Activated CD8-positive, alpha-beta memory T cell treated with anti-CD3 and anti-CD28 coated beads, Interleukin-2, amount 50 U/mL, for 24 hours (primary cell): ENCODE results near the gene KCNK3.
"Not testable (repeated sequence)": the region's sequence is repeated elsewhere in the genome, so short reads cannot be mapped to it uniquely, and the experiment has no call there.

Experiments
- DNase-seq: peaks from one replicate; pipeline ENCODE4 v3.0.0-alpha.2; 2020; ENCODE audit errors: extremely low read depth

KCNK3 gene

DNA sequence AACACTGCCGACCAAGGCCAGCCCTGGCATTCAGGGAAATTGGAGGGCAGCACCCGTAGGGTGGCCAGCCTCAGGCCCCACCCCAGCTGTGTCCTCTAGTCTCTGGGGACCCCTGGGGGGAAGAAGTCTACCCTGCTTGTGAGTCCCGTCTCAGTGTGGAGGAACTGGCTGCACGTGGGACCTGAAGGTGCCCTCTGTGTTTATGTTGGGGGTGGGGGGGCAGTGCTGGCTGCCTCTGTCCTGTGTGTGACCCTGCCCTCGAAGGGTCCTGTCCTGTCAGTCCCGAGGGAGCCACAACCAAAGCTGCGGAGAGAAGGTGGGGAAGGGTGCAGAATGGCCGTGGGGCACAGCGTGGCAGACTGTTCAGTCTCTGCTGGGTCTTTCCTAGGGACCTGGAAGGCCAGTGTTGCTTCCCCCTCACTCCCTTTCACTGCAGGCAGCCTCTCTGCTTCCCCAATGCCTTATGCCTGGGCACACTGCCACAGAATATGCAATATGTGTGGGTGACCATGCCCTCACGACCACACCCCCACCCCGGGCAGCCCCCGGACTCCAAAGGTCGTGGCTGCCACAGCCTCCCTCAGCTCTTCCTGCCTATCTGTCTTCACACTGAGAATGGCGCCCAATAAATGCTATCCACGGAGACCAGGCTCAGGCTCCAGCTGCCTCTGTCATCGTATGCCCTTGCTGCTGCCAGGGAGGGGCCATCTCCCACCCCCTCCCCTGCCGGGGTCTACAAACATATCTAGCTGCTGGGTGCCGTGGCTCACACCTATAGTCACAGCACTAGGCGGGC is 38.2 kb downstream of the KCNK3 start:
- no peak for DNase-seq

DNA sequence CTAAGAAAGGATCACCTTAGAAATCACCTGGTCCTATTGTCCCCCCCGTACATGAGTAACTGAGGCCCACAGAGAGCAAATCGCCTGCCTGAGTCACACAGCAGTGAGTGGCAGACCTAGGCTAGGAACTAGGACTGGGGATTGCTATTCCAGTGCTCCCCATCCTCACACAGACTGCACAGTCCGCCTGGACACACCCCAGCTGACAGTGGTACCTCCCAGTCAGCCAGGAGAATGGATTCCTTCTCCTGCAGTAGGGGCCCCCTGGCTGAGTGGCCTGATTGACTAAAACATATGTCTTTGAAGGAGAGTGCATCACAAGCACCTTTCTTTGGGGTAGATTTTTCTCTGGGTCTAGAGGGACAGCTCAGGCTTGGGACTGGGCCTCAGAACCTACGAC is 39.2 kb downstream of the KCNK3 start:
- no peak for DNase-seq

DNA sequence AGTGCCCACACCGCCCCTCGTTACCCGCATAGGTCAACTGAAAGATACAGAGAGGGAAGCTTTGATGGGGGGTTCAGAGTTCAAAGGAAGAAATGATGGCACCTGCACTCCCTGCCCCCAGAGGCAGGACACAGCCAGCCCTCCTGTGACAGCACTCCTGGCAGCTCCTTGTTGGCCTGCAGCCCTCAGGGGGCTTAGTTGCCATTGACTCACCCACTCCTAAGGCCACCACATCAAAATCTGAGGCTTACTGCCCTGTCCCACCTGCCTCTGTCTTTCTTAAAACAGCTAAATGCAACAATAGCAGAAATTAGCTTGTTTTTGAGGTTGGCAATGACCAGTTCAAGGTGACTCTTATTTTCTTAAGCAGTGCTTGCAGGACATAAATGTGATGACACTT is 39.9 kb downstream of the KCNK3 start:
- no peak for DNase-seq

DNA sequence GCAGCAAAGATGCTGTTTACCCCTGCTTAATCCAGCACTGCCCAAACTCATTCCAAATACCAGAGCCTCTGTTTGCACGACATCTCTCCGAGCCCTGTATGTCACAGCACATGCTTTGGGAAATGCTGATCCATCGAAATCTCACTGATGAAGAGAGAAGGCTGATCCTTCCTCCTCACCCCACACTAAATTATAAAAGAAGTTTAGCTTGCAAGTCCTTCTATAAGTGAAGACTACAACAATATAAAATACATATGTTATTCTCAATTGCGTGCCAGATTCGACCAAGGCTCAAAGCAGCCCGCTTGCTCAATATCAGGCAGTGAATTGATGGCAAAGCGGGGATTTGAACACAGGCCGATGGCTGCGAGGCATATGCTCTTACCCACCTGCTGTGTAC is 40.9 kb downstream of the KCNK3 start:
- DNase-seq = no peak

DNA sequence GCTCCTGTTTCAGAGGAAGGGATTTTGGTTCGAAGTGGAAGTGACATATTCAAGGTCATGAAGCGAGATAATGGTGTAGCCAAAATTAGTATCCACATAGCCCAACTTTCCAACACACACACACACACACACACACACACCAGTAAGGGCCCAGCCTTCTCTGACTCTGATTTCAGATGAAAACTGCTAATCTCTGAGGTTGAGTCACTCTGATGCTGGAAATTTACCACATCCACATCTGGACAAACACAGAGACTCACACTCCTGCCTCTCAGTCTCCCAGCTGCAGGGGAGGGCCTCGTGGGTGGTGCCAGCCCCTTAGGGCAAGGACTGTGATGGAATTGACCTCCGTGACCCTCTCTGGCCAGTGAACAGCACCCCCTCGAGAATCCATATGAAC is 42.6 kb downstream of the KCNK3 start:
- no peak for DNase-seq

DNA sequence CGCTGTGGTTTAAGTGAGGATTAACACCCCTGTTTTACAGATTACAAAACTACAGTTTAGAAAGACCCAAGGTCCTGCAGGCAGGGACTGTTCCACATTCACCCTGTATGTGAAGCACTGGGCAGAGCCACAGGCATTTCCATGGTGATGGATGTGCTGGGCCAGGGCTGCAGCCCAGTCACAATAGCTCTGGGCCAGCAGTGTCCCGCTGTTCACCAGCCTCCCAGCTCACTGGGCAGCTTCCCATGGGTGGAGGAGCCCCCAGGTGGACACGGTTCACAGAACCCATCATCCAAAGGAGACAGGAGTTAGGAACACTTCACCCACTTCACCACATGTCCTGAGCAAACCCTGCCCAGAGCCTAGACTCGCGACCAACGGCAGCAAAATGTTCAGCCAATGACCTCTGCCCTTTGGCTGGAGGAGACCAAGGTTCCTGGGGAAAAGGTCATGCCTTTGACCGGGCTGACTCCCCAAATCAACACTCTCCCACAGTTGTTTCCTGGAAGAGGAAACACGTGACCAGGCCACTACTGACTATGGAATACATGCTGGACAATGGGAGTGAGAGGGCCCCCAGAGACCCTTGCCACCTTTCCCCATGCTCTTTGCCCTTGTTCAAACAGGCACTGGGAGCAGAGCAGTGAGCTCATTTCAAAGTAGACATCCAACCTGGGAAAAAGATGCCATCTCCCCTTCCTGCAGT is 43.5 kb downstream of the KCNK3 start:
- DNase-seq = no peak

DNA sequence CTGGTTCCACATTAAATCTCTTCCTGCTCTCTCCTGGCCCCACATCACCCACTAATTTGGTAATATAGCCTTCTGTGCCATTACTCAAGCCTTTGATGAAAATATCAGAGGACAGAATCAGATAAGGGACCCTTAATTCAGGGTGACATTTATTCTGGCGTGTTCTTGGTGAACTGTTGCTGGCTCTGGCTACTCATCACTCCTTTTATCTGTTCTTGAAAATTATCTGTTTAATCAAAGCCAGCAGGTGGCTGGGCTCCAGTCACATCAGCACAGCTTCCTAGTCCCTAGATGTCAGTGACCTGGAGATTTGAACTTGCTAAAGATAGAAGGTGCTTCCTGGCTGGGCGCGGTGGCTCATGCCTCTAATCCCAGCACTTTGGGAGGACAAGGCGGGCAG is 44.7 kb downstream of the KCNK3 start:
- DNase-seq = no peak

DNA sequence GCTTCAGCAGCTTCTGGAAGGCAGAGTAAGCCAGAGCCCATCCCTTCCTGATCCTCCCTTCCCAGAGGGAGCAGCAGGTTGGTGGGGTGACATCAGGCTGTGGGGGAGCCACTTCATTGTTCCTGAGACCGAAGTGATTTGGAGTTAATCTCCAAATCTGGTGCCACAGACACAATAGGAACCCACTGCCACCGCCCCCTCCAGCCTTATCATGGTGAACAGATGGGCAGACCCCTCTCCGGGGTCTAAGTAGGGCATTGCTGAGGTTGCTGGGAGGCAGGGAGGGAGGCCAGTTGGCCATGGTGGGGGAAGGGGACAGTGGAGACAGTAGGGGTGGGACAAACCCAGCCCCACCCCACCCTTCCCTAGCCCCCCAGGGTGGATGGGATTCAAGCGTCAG is 46.0 kb downstream of the KCNK3 start:
- DNase-seq = no peak

DNA sequence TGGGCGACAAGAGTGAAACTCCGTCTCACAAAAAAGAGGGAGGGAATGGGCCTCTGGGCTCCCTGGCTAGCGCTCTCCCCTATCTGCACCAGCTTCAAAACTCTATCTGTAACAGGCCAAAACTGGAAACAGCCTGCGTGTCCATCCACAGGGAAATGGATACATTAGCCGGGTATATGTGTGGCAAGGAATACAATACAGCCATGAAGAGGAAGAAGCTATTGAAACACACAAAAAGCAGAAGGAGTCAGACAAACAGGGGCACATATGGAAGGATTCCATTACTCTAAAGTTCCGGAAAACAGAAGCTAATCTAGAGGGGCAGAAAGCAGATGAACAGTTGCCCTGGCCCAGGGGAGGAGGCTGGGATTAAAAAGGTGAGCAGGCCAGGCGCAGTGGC is 47.0 kb downstream of the KCNK3 start:
- DNase-seq = no peak

DNA sequence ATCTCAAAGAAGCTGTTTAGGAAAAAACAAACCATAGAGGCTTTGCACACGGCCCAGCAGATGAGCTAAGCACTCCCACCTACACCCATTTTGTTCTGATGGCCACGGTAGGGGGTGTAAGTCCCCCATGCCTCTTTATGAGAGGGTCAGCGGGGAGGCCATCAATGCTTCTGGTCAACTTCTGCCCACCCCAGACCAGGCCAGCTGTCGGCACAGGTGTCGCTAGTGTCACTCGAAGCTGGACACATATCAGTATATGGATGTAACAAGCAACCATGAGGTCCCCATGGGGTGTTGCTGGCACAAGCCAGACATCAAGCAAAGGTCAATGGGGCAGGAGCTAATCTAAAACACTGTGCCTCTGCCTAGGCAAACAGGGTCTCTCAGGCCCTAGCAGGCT is 47.8 kb downstream of the KCNK3 start:
- no peak for DNase-seq

DNA sequence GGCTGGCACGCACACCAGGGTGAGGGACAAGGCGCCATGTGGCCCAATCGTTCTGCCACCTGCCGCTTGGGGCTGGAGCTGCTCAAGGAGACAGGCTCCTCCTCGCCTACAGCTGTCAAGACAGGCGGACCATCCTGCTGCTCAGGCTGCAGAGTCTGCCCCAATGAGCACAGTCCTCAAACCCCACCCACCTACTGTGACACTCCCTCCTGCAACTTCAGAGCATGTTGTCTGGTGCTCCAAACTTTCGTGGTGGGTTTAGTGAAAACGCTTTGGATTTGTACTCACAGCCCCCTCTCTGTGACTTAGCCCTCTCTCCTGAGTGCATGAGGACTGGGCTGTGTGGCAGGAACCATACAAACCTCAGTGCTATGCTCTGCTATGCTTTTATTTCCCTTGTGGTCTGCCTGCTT is 48.4 kb downstream of the KCNK3 start:
- DNase-seq = no peak

DNA sequence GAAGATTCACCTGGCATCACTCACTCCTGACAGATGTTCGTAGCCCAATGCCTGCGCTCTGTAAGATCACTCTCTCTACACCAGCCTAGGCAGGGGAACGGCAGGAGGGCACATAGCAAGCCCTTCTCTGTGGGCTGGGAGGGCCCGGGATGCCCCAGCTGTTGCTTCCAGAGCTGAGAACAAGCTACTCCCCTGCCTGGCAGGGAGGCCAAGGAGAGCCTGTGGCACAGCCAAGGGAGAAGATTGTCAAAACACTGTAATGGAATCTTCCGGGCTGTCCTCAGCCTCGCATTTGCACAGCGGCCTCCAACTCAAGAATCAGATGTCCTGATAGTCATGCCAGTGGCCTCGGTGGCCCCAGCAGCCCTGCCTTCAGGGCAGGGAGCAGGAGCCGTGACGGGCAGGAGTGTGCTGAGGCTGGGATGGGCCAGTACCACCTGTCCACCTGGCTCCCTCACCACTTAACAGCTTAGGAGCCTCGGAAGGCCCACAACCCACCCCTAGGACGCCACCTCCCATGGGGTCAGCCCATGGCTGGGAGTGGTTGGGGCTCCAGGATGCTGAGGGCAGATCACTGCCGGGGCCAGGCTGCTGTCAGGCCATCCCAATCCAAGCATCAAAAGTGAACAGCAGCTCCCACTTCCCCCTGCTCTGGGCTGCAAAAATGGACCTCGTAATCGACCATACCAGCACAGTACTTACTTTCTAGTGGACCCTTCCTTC is 49.7 kb downstream of the KCNK3 start:
- DNase-seq = no peak

DNA sequence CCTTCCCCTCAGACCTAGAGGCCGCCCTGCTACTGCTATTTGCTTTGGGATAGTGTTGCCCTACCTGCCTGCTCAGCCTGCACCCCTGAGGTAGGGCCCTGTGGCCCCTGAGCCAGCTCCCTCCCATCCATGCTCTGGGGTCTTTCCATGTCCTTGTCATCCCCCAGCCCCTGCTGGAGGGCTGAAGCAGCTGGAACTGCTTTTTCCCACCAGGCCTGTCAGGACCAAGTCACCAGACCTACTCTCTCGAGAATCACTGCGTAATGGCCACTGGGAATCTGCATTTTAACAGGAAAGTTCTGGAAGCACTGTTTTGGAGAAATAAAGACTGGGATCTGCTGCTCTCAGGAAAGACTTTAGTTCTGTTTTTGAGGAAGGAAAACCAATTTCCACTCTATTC is 51.3 kb downstream of the KCNK3 start:
- DNase-seq = no peak

DNA sequence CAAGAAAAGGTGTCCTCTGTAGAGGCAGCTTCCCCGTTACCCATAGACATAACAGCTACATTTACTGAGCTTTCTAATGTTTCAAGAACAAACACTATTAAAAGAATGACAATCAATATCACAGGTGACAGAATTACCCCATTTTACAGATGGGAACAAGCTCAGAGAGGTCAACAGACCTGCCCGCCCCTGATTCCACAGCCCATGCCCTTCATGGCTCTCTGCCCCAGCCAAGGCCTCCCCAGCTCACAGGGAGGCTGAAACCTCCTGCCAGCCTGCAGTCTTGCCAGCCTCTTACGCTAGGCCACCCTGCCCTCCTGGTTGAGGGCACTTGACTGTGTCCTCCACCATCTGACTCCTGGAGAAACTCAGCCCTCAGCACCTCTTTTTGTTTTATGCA is 52.4 kb downstream of the KCNK3 start:
- no peak for DNase-seq

DNA sequence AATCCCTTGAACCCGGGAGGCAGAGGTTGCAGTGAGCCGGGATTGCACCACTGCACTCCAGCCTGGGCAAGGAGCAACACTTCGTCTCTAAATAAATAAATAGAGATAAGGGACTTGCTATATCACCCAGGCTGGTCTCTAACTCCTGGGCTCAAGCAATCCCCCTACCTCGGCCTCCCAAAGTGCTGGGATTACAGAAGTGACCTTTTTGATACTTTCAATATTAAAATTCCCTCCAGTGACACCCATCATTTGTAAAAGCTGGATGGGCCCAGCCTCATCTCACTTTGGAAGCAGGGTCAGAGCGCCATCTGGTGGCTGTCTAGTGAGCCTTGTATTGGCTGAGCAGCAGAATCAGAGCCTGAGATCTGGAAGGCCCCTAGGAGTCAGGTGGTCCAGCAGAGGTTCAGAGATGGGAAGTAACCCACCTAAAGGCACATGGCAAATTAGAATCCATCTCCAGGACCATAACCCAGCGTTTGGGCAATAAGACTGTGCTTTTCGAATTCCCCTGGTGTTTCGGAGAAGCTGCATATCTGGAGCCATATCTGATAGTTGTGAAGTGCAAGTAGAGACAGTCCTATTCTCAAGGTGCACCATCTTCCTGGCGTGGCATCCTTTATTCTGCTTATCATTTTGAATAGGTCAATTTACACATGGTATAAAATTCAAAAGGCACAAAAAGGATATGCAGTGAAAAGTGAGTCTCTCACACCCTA is 53.2 kb downstream of the KCNK3 start:
- peak; percentile 44 for DNase-seq

DNA sequence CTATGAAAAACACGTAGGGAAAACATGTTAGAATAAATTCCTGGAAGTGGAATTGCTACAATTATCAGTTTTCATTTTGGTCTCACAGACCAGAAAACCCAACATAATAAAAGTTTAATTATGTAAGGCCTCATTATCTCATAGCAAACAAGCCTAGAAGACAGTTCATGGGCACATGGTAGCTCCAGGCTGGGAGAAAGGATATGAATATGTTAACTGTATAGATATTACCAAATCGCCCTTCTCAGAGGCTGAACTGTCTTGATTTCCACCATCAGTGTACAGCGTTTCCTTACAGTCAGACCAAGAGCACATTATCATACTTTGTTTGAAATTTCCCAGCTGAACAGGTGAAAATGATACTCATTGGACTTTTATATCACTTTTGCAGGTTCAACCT is 54.4 kb downstream of the KCNK3 start:
- DNase-seq = no peak

DNA sequence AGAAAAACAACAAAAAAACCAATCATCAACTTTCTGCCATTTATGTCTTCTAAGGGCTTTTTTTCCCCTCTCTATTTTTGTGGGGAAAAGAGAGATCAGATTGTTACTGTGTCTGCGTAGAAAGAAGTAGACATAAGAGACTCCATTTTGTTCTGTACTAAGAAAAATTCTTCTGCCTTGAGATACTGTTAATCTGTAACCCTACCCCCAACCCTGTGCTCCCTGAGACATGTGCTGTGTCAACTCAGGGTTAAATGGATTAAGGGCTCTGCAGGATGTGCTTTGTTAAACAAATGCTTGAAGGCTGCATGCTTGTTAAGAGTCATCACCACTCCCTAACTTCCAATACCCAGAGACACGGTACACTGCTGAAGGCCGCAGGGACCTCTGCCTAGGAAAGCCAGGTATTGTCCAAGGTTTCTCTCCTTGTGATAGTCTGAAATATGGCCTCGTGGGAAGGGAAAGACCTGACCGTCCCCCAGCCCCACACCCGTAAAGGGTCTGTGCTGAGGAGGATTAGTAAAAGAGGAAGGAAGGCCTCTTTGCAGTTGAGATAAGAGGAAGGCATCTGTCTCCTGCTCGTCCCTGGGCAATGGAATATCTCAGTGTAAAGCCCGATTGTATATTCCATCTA is 57.4 kb downstream of the KCNK3 start:
- DNase-seq = not testable (repeated sequence)

DNA sequence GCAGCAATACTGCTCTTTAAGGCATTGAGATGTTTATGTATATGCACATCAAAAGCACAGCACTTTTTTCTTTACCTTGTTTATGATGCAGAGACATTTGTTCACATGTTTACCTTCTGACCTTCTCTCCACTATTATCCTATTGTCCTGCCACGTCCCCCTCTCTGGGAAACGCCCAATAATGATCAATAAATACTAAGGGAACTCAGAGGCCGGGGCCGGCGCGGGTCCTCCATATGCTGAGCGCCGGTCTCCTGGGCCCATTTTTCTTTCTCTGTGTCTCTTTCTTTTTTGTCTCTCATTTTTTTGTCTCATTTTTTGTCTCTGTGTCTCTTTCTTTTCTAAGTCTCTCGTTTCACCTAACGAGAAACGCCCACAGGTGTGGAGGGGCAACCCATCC is 57.9 kb downstream of the KCNK3 start:
- DNase-seq = not testable (repeated sequence)

DNA sequence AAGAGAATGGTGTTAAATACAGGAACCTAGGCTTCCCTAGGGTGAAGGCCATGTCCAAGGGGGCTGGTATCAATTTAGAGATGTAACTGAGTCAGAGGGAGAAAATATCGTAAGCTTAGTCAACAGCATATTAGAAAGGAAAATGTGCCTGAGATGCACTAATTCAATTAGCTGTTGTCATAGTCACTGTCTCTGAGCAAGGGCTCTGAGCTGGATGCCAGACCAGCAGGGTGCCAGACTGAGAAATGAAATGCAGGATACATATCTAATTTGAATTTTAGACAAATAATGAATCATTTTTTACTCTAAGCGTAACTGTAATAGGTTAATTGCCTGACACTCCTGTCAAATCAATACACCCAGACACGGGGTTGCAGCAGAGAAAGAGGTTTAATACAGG is 60.1 kb downstream of the KCNK3 start:
- DNase-seq = no peak

DNA sequence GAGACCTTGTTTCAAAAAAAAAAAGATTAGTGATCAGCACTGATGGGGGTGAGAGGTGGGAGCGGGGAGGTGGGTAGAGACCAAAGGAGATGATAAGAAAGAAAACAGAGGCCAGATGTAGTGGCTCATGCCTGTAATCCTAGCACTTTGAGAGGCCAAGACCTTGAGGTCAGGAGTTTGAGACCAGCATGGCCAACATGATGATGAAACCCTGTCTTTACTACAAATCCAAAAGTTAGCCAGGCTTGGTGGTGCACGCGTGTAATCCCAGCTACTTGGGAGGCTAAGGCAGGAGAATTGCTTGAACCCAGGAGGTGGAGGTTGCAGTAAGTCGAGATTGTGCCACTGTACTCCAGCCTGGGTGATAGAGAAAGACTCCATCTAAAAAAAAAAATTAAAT is 62.0 kb downstream of the KCNK3 start:
- DNase-seq = no peak

DNA sequence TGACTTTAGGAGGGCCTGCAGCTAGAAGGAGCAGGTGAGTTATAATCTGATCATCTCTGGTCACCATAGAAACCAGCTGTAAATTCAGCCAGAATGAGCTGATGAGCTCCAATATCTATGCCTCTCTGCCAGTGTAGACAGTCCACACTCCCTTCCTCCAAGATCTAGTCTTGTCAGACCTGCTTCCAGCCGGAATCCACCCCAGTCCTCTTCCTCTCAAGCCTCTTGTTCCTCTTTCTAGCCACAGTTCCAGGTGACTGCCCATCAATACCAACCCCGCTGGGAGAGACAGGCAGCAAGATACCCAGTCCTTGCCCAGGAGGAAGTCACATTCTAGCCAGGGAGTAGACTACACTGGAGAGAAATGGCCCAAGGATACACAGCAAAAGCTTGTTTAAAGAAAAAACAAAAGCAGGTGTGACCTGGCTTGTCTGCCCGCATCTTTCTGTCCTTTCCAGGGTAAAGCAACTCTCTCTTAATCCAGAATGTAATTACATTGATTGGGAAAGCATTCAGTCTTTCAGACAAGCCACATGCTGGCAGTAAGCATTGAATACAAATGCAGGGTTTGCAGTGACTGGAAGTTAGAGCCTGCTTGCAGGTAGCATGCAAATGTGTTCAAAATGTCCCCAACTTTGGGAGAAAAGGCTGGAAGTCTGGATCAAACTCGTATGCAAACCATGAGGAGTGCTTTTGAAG is 62.6 kb downstream of the KCNK3 start:
- no peak for DNase-seq
